SK-N-SH (cell line): ENCODE measurements around the gene FECH.

ENCODE experiments used
- FOSL2 ChIP-seq: IDR thresholded peaks from 2 replicates; pipeline ENCODE4 v1.4.0; 2012; ENCODE audit warnings: low read depth, mild to moderate bottlenecking, moderate library complexity, borderline replicate concordance
- GABPA ChIP-seq: IDR thresholded peaks from 2 replicates; pipeline ENCODE4 v1.4.0; 2012; ENCODE audit warnings: low read depth, mild to moderate bottlenecking
- POLR2AphosphoS5 ChIP-seq: IDR thresholded peaks from 2 replicates; pipeline ENCODE4 v1.6.1; 2012; ENCODE audit warnings: low read depth, low read length
- RAD21 ChIP-seq: IDR thresholded peaks from 2 replicates; pipeline ENCODE4 v1.6.1; 2012; ENCODE audit warnings: mild to moderate bottlenecking, low read length
- SMC3 ChIP-seq: IDR thresholded peaks from 2 replicates; pipeline ENCODE4 v1.6.1; 2012; ENCODE audit warnings: low read depth, low read length, improper control_type of control experiment
- TF ChIP-seq, protein P1 (sequence below): fragments of 200-600 bp; sonication (generic); IDR thresholded peaks from 2 replicates; pipeline ENCODE4 v1.6.1; 2017; ENCODE audit warnings: antibody characterized with exemption, mild to moderate bottlenecking, moderate library complexity
- TF ChIP-seq, protein P2 (sequence below): IDR thresholded peaks from 2 replicates; pipeline ENCODE4 v1.4.0; 2012; ENCODE audit warnings: low read depth
- TF ChIP-seq, protein P3 (sequence below): fragments of 150-350 bp; IDR thresholded peaks from 2 replicates; pipeline ENCODE4 v1.6.1; 2016; ENCODE audit warnings: mild to moderate bottlenecking, low read depth, low read length

DNA sequence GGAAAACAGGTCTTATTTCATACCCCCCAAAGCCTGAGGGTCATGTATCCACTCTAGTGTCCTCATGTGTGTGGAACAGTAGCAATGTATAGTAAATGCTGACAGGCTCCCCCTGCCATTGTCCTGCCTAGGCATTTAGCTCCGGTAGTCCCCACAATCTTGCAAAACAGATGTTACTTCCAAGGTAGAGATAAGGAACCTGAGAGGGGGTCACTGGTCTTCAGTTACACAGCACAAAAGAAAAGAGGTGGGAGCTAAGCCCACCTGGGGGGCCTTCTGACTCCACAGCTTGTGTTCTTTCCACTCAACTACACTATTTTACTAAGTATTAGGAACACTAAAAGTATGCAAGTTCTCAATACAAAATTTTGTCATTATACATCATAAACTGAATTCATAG lies 17.4 kb upstream of the FECH start:
- TF ChIP-seq FOSL2 (no peak), RAD21 (no peak), POLR2AphosphoS5 (no peak), SMC3 (no peak), GABPA (no peak)
- TF ChIP-seq, protein P1, sequence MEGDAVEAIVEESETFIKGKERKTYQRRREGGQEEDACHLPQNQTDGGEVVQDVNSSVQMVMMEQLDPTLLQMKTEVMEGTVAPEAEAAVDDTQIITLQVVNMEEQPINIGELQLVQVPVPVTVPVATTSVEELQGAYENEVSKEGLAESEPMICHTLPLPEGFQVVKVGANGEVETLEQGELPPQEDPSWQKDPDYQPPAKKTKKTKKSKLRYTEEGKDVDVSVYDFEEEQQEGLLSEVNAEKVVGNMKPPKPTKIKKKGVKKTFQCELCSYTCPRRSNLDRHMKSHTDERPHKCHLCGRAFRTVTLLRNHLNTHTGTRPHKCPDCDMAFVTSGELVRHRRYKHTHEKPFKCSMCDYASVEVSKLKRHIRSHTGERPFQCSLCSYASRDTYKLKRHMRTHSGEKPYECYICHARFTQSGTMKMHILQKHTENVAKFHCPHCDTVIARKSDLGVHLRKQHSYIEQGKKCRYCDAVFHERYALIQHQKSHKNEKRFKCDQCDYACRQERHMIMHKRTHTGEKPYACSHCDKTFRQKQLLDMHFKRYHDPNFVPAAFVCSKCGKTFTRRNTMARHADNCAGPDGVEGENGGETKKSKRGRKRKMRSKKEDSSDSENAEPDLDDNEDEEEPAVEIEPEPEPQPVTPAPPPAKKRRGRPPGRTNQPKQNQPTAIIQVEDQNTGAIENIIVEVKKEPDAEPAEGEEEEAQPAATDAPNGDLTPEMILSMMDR = no peak
- TF ChIP-seq, protein P2, sequence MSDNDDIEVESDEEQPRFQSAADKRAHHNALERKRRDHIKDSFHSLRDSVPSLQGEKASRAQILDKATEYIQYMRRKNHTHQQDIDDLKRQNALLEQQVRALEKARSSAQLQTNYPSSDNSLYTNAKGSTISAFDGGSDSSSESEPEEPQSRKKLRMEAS = no peak
- TF ChIP-seq, protein P3, sequence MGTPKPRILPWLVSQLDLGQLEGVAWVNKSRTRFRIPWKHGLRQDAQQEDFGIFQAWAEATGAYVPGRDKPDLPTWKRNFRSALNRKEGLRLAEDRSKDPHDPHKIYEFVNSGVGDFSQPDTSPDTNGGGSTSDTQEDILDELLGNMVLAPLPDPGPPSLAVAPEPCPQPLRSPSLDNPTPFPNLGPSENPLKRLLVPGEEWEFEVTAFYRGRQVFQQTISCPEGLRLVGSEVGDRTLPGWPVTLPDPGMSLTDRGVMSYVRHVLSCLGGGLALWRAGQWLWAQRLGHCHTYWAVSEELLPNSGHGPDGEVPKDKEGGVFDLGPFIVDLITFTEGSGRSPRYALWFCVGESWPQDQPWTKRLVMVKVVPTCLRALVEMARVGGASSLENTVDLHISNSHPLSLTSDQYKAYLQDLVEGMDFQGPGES = no peak
